GM18499 (cell line): ENCODE measurements around the gene CDH4.

ENCODE experiments used
- ATAC-seq: cut with Tn5 transposase; IDR thresholded peaks from one replicate; pipeline ENCODE4 v1.9.1; 2021; ENCODE audit warnings: moderate number of reproducible peaks; ENCODE audit not compliant: insufficient read depth, unreplicated experiment

The CDH4 gene

DNA sequence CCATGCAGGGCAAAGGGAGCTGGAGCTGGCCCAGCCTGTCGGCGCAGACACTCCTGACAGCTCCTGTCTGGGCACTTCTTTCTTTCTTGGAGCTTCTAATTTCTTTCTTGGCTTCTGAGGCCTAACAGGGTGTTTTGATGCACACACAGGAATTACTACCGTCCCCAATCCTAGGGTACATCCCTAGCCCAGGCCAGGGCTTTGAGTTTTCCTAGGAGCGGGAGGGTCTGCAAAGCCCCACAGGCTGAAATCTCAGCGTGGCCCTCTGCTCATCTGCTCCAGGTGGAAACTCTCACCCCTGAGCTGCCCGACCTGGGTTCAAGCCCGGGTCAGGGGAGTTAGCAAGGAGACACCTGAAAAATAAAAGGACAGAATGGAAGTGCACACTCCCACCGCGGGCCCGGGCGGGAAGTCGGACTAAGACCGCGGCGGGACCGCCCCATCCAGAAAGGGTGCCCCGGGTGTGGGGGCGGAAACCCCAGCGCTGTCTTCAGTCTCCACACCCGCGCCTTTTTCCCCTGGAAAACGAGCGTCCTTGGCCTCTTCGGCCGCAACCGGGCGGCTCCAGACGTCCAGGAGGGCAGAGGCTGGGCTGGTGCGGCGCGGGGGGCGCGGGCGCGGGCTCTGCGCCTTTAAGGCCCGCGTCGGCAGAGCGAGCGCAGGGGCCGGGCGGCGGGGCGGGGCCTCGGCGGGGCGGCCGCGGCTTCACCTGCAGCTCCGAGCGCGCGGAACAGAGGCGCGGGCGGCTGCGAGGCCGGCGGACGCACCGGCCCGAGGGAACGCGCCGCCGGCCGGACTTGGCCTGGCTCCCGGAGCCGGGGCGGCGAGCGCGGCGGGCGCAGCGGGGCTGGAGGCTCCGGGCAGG, at the start of gene CDH4:
CDH4 (plus strand) TSS at position 733 of the 865 bp plus-strand sequence.
- ATAC-seq = no peak

DNA sequence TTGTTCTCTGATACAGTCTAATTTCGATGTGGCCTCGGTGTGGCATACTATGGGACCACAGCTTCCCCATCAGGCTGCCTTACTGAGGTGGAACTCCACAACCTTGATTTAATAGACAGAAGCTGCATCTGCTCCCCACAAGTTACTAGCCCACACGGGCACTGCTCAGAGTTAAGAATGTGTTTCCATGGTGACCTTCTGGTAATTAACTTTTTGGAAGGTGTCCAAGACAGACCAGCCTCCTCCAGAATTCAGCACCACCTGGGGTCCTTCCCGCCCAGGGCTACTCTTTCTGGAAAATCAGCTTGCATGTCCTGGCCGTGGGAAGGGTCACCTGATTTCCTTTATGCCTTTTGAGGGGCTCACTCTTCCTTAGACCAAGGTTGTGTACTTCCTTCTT, 48.7 kb upstream of the CDH4 start:
- no peak for ATAC-seq

DNA sequence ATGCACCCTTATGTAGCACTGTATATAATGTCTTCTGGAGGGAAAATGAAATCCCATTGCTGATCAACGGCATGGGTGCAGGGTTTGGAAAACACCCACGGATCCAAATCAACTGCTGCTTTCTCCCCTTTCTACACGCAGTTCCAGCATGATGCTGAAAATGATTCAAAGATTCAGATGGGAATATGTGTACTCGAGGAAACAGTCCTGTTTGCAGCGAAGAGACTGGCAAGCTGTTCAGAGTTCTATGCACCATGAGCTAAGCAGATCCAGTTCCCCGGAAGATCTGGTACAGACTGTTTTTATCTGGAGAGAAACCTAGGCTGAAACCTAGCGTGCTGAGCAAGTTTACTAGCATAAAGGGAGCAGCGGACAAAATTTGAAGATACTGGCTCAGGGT, 47.9 kb upstream of the CDH4 start:
- no peak for ATAC-seq

DNA sequence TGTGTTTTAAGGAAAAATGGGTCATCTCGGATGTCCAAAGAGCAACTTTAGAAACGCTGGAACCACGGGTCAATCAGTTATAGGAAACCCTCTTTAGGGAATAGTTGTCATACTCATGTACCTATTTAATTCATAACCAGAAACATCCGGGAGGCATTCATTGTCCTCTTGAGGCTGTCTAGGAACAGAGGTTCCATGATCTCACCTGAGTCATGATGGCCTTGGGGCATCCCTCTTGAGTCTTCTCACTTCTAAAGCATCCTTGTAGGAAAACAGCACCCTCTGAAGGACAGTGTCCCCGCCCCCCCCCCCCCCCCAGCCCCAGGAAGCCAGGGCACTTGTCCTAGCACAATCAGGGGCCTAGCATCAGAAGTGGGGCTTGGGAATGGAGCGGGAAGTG, 46.3 kb upstream of the CDH4 start:
- ATAC-seq = no peak

DNA sequence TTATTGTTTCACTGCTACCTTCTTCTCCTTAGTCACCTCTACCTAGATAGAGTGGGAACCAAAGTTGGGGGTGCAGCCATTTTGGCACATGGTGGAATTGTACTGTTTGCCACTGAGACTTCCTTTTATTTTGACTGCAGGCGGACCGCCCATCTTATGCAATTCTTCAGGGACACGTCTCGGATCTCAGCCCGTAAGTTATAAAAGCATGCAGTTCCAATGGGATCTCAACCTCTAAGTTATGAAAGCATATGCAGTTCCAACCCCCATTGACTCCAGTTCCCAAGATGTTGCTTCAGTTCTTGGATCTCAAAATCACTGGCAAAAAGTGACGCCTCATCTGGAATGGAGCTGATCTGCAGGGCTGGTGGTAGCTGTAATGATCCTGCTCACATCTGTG, 41.2 kb upstream of the CDH4 start:
- ATAC-seq = no peak

DNA sequence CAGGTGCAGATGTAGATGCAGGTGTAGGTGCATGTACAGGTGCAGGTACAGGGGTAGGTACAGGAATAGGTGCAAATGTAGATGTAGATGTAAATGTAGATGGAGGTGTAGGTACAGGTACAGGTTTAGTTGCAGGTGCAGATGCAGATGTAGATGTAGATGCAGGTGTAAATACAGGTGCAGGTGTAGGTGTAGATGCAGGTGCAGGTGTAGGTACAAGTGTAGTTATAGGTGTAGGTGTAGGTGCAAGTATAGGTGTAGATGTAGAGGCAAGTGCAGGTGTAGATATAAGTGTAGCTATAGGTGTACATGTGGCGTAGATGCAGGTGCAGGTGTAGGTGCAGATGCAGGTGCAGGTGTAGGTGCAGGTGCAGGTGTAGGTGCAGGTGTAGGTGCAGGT, 34.2 kb upstream of the CDH4 start:
- no peak for ATAC-seq

DNA sequence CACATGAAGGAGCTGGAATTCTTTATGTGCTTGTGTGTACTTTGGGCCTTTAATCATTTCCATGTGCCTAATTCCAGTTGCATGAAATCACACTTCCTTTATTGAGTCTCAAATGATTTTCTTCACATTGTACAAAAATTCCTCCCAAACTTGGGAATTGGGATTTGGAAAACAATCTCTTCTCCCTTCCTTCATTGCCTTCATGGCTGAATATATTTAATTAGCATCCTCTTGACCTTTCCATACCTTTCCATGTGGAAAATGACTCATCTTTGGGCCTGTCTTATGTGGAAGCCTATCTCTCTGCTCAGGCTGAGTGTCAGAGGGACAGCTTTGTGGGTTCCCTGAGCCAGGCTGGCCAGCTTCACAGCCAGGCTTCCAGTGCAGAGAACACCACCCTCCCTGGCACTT, 33.0 kb upstream of the CDH4 start:
- ATAC-seq = no peak

DNA sequence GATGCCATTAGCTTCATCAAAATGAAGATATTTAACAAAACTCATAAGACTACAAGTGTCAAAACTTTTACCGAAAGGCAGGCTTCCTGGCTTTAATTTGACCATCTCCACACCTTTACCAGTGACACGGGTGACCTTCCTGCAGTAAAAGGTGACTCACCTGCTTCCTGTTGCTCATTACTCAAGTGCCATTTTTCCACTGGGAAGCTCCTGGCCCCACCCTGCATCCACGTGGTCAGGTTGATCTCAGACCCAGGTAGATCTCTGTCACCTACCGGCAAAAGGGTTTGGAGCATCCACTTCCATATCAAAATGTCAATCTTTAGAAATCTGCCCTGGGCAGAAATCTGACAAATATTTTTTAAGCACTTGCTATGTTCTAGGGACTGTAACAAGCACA, 31.9 kb upstream of the CDH4 start:
- no peak for ATAC-seq

DNA sequence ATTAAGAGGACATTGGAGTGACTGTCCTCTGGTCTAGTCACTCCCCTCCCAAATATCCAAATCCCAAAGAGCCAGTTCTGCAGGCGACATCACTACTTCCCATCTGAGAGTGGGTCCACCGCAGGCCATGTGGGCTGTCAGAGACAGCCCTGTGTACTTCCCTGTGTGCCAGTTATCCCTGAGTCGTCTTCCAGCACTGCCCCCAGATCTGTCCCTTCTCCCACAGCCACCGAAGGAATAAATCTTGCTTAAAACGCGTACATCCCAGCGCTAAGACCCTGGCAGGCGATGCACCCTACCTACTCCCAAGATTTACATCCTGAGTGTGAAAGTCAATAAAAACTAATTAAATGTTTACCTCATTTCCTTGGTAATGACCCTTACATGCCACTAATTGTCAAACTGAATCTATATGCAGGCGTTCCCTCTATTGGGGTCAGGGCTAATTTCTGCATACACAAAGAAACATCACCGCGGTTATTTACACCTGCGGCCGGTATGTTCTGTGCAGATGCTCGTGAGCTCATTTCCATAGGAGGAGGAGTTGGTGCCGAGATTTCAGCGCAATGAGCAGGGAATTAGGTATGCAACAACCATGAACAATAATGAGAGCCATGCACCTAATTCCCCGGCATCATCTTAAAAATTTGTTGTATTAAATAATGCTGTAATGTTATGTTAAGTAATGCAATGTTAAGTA, 31.3 kb upstream of the CDH4 start:
- no peak for ATAC-seq

DNA sequence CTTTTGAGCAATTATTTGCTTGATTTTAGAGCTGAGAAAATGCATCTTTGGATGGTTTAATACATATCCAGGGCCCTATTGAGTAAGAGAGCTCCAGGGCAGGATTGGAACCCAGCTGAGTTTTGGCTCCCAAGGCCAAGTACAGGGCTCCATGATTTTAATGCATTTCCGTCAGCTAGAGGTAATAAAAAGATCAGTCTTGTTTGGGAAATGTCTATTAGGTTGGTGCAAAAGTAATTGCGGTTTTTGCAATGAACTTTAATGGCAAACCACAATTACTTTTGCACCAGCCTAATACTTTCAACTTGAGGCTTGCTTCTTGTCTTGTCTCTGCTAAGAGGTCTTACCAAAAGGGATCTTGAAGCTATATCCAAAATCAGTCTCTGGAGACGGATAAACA, 29.4 kb upstream of the CDH4 start:
- no peak for ATAC-seq

DNA sequence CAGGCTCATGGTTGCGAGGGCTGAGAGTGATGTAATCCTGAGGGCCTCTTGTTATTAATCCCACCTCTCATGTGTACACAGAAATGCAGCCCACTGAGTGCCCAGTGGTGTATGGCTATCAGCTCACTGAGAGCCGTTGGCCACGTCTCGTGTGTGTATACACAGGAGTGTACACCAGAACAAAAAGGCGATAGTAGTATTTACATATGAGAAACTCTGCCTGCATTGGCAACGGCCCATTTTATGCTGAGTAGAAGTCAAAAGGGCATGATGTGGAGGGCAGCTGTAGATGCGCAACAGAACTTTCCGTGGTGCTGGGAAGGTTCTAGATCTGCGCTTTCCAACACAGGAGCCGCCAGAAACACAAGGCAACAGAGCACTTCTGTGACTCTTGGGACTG, 28.9 kb upstream of the CDH4 start:
- no peak for ATAC-seq

DNA sequence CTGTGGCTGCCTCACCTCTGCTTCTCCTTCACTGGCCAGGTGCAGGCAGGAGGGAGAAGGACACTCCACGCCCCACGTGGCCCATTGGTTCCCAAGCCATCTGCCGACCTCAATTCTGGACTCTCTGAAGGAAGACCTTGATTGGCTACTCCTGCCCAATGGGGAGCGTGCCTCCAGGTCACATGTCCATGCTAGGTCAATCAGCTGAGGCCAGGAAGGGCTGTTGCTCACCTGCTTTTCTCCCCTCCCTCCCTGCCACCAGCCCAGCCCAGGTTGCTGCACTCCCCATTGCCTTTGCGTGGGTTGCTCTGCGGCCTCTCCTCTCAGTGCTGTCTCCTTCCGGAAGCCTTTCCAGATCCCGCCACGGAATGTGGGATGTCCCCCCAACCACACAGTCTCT, 21.9 kb upstream of the CDH4 start:
- no peak for ATAC-seq

DNA sequence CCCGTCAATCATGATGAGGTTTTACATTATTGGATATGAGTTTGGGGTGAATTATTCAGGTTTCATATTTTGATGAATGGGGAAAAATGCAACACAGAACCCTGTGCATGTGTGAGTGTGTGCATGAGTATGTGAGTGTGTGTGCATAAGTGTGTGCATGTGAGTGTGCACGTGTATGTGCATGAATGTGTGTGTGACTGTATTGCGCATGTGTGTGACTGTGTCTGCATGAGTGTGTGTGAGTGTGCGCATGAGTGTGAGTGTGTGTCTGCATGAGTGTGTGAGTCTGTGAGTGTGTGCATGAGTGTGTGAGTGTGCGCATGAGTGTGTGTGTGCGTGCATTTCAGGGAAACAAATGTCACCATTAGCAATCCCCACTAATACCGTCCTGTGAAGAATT, 18.5 kb upstream of the CDH4 start:
- ATAC-seq = no peak

DNA sequence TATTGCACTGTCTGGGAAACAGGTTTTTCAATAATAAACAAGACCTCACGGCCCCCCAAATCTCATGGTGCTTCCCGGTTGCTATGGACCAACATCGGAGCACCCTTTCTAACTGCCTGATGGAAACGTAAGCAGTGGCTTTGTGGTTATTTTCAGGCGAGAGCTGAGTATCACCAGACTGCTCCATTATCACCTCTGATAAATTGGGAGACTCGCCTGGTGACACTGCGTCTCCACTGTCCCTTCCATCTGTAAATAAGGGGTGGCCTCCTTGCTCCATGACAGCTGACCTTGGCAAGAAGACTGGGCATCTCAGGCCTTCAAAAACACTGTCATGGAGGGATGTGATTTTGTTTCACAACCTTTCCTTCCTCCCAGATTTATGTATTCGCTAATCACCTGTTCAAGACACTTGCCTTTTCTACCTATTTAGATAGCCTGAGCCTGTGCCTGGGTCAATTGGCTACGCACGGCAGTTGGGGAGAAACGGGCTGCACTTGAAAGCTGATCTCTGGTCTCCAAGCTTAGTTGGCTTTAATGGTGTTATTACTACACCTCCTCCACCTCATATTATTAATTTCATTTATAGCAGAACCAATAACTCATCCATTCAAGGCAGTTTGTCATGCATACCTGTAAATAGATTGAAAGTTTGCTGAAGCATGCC, 17.7 kb upstream of the CDH4 start:
- ATAC-seq = no peak

DNA sequence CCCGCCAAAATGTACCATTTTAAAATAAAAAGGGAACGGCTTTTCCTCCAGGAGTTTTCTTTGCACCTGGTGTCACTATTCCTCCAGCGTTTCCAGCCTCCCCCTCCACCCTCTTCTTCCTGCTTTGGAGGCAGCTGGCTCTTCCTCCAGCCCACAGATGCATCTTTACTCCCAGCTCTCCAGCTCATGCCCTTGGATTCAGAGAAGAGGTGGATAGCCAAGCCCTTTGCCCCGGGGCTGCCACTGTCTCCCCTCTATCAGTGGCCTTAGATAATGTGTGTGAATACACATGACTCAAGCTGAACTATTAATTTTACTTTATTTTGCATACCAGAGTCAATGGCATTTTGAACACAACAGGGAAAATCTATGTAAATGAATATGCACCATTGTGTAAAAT, 15.3 kb upstream of the CDH4 start:
- ATAC-seq = no peak

DNA sequence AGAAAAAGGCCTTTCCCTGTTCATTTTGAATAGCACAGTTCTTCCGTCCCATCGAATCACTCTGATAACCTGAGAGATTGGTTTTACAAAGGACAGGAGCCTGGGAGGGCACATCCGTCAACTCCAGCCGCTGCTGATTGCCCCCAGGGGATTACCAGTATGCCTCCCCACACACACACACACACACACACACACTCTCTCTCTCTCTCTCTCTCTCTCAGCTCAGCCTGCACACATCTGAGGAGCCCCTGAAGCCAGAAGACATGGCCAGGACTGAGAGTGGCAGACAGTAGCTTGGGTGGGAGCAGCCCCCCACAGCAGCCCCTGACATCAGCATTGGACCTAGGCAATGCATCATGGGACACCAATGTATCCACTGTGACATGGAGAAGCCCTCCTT, 13.2 kb upstream of the CDH4 start:
- no peak for ATAC-seq

DNA sequence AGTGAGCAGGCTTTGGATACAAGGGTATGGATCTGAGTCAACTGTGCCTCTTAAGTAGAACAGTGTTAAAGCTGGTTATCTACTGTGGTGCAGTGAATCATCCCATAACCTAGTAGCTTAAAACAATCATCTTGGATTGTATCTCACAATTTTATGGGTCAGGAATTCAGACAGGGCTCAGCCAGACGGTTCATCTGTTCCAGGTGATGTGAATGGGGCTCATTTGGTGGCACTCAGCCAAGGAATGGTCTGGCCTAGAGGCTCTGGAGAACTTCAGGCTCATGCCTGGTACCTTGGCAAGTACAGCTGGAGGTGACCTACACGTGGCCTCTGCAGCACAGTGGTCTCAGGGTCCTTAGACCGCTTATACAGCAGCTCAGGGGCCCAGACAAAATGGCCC, 11.2 kb upstream of the CDH4 start:
- ATAC-seq = no peak

DNA sequence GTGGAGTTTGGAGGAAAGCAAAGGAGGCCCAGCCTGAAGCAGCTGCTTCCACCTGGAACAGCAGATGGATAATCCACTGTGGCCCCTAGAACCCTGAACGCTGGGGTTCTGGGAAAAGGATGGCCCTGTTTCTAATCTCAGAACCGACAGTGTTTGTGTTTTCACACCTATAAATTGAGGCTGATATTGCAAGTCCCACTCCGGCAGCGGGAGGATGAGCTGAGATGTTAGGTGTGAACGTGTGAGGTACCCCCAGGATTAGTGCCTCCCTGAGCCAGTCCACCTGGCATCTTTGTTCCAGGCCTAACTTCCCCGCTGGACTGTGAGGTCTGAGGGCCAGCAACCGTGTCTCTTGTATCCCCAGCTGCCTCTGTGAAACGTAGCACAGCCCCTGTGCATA, 7.8 kb upstream of the CDH4 start:
- ATAC-seq = no peak

DNA sequence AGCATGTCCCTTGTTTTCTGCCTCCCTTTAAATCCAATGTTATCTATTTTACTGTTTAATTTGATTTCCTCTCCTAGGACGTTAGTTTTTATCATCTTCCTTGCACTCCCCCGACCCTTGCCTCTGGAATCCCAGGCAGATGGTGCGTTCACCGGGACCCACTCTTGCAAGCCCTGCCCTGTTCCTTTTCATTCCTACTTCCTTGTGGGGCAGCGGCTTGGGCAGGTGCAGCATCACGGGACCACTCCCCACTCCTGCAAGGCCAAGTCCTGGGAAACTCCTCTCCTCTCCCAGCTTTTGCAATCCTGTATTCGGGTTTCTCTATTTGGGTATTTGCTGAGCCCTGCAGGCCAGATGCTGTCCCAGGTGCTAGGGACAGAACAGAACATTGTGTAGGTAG, 5.8 kb upstream of the CDH4 start:
- ATAC-seq = no peak

DNA sequence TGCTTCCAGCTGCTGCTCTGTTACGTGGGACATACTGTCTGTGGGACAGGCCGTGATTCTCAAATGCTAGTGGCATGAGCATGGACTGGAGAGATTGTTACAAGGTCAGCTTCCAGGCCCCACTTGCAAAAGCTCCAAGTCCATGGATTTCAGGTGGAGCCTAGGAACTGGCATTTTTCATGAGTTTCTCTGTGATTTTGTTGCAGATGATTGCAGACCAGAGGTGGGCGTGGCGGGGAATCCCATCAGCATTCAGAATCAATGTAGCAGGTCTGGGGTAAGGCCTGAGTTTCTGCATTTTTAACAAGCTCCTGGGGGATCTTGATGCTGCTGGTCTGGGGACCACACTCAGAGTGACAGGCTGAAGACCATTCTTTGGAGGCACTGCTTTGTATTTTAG, 2.4 kb upstream of the CDH4 start:
- ATAC-seq = no peak

DNA sequence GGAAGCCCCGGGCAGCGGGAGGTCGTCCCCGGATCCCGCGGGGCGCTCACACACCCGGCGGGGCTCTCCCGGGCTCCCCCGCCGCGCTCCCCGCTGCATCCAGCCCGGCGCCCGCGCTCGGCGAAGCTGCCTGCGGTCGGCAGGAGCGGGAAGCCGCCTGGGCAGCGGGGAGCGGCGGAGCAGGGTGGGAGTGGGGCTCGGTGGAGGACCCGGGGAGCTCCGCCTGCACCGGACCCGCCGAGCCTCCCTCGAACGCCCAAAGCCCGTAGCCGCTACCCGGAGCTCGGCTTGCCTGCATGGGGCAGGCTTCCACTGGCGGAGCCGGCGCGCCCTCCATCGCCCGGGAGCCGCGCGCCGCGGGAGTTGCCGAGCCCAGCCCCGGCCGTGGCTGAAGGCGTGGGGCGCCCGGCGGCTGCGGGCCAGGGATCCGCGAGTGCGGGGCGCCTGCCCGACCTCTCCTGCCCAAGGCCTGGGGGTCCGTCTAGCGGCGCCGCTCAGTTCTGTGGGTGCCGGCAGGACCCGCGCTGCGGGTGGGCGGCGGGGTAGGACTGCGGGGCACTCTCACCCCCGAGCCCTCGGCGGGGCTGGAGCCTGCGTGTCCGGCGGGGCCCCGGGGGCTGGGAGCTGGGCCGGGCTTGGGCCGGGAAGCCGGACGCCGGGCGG, 671 bp downstream of the CDH4 start:
- no peak for ATAC-seq
